GM19463 (cell line): ENCODE data around the gene GTPBP2.
A peak's percentile ranks its signal among the peaks of the same experiment; 100 is the strongest.
"Not testable (repeated sequence)": the region's sequence is repeated elsewhere in the genome, so short reads cannot be mapped to it uniquely, and the experiment has no call there.

ENCODE experiments used
- ATAC-seq: cut with Tn5 transposase; IDR thresholded peaks from one replicate; pipeline ENCODE4 v1.9.1; 2021; ENCODE audit warnings: mild to moderate bottlenecking, moderate library complexity; ENCODE audit not compliant: unreplicated experiment

Gene GTPBP2

GRCh38 chr6:43658161-43658560 lies 29.1 kb upstream of the GTPBP2 start:
- no peak for ATAC-seq

- no peak for ATAC-seq
Observed at GRCh38 chr6:43657221-43657802, 28.2 kb upstream of the GTPBP2 start.

- ATAC-seq = not testable (repeated sequence)
Observed at GRCh38 chr6:43652822-43653221, 23.8 kb upstream of the GTPBP2 start.

- ATAC-seq = no peak
Observed at GRCh38 chr6:43648248-43648647, 19.2 kb upstream of the GTPBP2 start.

DNA sequence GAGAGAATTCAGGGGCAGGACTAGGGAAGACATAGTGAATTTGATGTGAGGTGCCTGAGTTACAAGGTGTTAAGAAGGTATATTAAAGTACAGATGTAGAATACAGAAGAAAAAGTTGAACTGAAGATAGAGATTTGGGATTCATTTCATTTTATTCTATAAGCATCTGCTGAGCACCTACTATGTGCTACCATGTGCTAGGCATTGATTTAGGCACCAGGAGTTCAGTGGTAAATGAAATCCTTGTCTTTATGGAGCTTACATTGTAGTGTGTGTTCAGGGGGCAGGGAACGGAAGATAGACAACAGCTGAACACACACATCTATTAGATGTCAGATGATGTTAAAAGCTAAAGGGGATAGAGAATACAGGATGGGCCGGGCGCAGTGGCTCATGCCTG lies 18.5 kb upstream of the GTPBP2 start:
- ATAC-seq = no peak

GRCh38 chr6:43645613-43645964 lies 16.5 kb upstream of the GTPBP2 start:
- ATAC-seq = no peak

- peak; percentile 77 for ATAC-seq
Observed at GRCh38 chr6:43644940-43645612, 16.0 kb upstream of the GTPBP2 start, which contains the start of gene RSPH9. Gene RSPH9, plus strand, starts transcription at chr6:43645036. Its CDS starts 63 bp downstream, at chr6:43645099.

GRCh38 chr6:43639984-43640800 lies 11.1 kb upstream of the GTPBP2 start:
- no peak for ATAC-seq

GRCh38 chr6:43636308-43636659 lies 7.2 kb upstream of the GTPBP2 start:
- ATAC-seq = peak; percentile 13

- ATAC-seq = peak; percentile 86
Observed at GRCh38 chr6:43635387-43636307, 6.6 kb upstream of the GTPBP2 start, which contains the start of gene MAD2L1BP. Gene MAD2L1BP, plus strand, starts transcription at chr6:43635840. Its CDS starts 36 bp downstream, at chr6:43635876.

- no peak for ATAC-seq
Observed at GRCh38 chr6:43634702-43635303, 5.7 kb upstream of the GTPBP2 start.

- not testable (repeated sequence) for ATAC-seq
Observed at GRCh38 chr6:43633002-43633401, 3.9 kb upstream of the GTPBP2 start.

DNA sequence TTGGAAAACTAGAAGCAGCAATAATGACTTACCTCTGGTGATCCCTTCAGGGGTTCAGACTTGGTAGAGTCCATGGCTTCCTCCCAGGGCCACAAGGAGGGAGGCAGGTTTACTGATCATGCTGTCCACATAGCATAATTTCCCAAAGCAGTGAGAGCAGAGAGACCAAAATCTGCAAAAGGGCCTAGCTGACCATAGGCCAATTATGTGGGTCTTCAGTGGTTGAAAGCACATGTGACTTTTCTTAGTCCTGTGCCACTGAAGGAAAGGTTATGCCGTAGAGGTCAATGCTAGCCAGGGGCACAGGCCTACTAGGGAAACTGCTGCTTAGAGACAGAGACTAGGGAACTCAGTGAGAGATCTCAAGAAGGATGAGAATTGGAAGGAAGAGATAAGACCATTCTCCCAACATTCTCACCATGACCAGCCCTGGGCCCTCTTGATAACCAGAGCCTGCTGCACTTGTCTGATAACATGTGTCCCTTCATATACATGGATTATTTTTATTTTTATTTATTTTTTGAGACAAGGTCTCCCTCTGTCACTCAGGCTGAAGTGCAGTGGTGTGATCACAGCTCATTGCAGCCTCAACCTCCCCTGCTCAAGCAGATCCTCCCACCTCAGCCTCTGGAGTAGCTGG lies 2.0 kb upstream of the GTPBP2 start:
- no peak for ATAC-seq

DNA sequence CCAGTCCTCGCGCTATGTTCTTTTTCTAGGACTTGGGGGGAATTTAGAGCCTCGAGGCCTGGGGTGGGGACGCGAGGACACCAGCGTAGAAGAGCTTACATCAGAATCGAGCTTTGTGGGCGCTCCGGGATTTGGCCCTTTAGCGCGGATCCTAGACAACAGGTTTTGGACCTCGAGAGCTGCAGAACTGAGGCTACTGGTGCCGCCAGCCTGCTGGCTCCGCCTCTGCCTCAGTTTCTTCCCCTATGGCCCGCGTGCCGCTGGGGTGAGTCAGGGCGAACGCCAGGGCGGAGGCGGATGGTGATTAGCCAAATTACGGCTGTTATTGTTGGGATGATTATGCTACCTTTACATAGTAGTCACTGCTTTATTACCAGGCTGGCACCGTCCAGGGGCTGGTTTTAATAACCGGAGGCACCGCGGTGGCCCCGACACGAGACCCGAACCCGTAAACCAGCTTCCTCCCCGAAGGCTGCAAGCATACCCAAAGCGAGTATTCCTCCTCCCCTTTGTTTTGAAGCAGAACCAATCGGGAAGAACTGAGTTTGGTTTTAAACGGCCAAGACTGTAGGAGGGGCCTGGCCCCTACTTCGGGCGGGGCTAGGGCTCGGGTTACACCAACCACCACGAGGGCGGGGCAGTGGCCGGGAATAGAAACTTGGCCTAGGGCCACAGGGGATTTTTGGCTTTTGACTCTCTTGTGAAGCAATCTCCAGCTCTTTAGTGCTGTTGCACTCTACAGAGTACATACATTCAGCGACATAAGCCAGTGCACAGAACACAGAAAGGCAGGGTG lies 639 bp upstream of the GTPBP2 start:
- peak; percentile 60 for ATAC-seq

- ATAC-seq = no peak
Observed at GRCh38 chr6:43628393-43629103, 516 bp downstream of the GTPBP2 start.

GRCh38 chr6:43627008-43627825 lies 1.8 kb downstream of the GTPBP2 start:
- ATAC-seq = no peak

DNA sequence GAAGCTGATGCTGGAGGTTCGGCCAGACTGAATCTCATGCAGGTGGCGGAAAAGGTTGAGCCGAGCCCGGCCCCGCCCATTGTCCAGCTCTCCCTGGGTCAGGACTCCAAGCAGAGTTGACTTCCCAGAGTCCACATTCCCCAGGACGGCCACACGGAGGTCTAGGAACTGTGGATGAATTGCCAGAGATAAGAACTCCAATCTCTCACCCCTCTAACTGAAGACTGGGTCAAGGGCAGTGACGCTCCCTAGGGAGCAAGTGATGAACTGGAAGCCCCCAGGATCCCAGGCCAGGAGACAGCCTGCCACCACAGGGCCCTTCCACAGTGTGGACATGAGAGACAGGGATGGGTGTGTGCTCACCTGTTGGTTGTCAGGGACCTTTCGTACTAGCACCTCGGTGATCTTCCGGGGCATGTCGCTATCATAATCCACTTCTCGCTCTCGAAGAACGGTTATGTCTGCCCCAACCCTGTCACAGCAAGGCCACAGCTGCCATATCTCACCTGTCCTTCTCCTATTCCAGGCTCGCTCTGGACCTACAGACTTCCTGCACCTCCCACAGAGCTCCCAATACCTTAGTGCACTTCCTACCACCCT lies 3.6 kb downstream of the GTPBP2 start:
- no peak for ATAC-seq
